C4-2B (cell line): ENCODE results near the gene ARFRP1.

Experiments
- H3K27ac ChIP-seq: fragments of 450-650 bp; 2 replicates; pipeline ENCODE4 v1.5.1; 2017
- ZFX ChIP-seq: fragments of 450-650 bp; IDR thresholded peaks from 2 replicates; pipeline ENCODE4 v1.6.1; 2017
- TF ChIP-seq, protein P1 (sequence below): fragments of 450-650 bp; conservative IDR thresholded peaks from 2 replicates; pipeline ENCODE4 v1.5.1; 2017; ENCODE audit warnings: mild to moderate bottlenecking

The ARFRP1 gene

GRCh38 chr20:63701329-63702035 lies 6.3 kb downstream of the ARFRP1 start:
- H3K27ac ChIP-seq = no peak overlapping the region
- TF ChIP-seq, protein P1, sequence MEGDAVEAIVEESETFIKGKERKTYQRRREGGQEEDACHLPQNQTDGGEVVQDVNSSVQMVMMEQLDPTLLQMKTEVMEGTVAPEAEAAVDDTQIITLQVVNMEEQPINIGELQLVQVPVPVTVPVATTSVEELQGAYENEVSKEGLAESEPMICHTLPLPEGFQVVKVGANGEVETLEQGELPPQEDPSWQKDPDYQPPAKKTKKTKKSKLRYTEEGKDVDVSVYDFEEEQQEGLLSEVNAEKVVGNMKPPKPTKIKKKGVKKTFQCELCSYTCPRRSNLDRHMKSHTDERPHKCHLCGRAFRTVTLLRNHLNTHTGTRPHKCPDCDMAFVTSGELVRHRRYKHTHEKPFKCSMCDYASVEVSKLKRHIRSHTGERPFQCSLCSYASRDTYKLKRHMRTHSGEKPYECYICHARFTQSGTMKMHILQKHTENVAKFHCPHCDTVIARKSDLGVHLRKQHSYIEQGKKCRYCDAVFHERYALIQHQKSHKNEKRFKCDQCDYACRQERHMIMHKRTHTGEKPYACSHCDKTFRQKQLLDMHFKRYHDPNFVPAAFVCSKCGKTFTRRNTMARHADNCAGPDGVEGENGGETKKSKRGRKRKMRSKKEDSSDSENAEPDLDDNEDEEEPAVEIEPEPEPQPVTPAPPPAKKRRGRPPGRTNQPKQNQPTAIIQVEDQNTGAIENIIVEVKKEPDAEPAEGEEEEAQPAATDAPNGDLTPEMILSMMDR = no peak
- TF ChIP-seq ZFX = no peak

GRCh38 chr20:63701051-63701328 lies 6.8 kb downstream of the ARFRP1 start:
- no peak overlapping the region for H3K27ac ChIP-seq
- TF ChIP-seq ZFX = no peak
- TF ChIP-seq, protein P1 = no peak

DNA sequence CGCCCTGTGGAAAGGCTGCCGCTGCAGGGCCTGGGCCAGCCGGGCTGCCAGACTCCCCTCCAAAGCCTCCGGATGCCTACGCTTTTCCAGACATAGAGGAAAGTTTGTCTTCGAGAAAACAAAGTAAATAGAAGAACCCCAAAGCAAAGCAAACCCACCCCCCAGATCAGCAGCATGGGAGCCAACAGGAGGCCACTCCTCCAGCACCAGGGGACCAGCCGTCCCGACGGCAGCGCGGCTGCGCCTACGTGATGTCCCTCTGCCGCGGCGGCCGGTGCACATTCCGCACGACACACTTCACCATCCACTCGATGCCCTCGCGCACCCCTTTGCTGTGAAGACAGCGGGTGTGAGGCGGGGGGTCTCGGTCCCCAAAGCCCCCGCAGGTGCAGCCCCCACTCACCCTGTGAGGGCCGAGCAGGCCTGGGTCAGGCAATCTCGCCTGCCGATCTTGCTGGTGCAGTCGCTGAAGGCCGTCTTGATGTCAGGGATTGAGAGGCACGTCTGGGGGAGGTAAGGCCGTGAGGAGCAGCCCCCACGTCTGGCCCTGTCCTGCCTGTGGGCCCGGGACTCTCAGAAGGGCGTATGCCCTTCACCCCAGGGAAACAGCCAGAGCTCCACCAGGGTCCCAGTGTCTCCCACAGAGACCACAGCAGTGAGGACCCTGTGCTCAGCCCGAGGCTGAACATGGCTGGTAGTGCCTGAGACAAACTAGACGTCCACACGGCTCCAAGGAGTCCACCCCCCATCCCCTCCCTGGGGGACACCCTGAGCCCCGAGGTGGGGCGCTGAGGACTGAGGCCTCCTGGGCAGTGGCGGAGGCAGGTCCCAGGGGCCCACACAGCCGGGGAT lies 7.4 kb downstream of the ARFRP1 start:
- TF ChIP-seq, protein P1 = no peak
- TF ChIP-seq ZFX = no peak
- no peak overlapping the region for H3K27ac ChIP-seq

GRCh38 chr20:63699466-63700198 lies 8.1 kb downstream of the ARFRP1 start:
- H3K27ac ChIP-seq = no peak overlapping the region
- no peak for TF ChIP-seq ZFX
- TF ChIP-seq, protein P1 = no peak

- no peak overlapping the region for H3K27ac ChIP-seq
- TF ChIP-seq, protein P1 = no peak
- TF ChIP-seq ZFX = no peak
Observed at GRCh38 chr20:63698739-63699465, 8.9 kb downstream of the ARFRP1 start.

DNA sequence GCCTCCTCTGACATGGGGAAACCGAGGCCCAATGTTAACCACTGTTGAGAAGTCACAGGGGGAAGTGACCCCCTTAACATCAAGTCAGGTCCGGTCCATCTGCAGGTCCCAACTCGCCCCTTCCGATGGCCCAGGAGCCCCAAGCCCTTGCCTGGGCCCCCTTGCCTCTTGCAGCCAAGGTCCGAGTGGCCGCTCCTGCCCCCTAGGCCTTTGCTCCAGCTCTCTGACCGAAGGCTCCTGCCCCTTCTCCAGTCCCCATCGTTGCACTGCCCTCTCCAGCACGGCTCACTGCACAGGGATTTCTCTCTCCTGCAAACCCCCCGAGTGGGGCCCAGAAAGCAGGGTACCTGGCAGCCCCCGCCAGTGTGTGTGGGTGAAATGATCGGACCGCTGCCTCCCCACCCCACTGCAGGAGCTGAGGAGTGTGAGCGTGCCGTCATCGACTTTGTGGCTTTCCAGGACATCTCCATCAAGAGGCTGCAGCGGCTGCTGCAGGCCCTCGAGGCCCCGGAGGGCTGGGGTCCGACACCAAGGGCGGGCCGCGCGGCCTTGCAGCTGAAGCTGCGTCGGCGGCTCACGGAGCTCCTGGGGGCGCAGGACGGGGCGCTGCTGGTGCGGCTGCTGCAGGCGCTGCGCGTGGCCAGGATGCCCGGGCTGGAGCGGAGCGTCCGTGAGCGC lies 9.8 kb downstream of the ARFRP1 start:
- TF ChIP-seq, protein P1 = no peak
- TF ChIP-seq ZFX = no peak
- no peak overlapping the region for H3K27ac ChIP-seq
